K562 (cell line): Measurements from ENCODE around the gene TNPO2. TPM values are rescaled to one million over a fixed set of nuclear protein-coding genes. Genes with fewer than 3 reads are reported as not detected.

Source experiments
- ATF3 ChIP-seq, 2 experiments: fragments of 450-650 bp in 1 of 2; sonication (generic) in 1 of 2; formaldehyde crosslinking in 1 of 2; IDR thresholded peaks in 1 of 2; conservative IDR thresholded peaks in 1 of 2; 2 replicates each; pipeline versions ENCODE4 v1.6.1 to v1.8.1; 2016 to 2023; ENCODE audit warnings: mild to moderate bottlenecking in 2 of 2, moderate library complexity in 2 of 2, inconsistent platforms in 1 of 2, missing genetic modification reagents in 1 of 2
- BRF1 ChIP-seq: IDR thresholded peaks from 3 replicates; pipeline ENCODE4 v1.6.1; 2011; ENCODE audit warnings: borderline replicate concordance, mild to moderate bottlenecking; ENCODE audit not compliant: insufficient read length; ENCODE audit errors: extremely low read depth
- C11orf30 ChIP-seq: fragments of 450-650 bp; IDR thresholded peaks from 2 replicates; pipeline ENCODE4 v1.6.1; 2016; ENCODE audit warnings: low read depth, mild to moderate bottlenecking
- CBX3 ChIP-seq, 2 experiments: IDR thresholded peaks; 1 replicate in 1 of 2; 2 replicates in 1 of 2; pipeline ENCODE4 v1.6.1; 2012; ENCODE audit warnings: inconsistent platforms in 2 of 2, low read length in 2 of 2, borderline replicate concordance in 1 of 2, control low read depth in 1 of 2
- CREB1 ChIP-seq, 2 experiments: sonication (generic) in 1 of 2; formaldehyde crosslinking in 1 of 2; IDR thresholded peaks; 2 replicates each; pipeline versions ENCODE4 v1.6.1 to v1.8.0; 2012 to 2022; ENCODE audit warnings: inconsistent platforms in 1 of 2, mild to moderate bottlenecking in 1 of 2, missing genetic modification reagents in 1 of 2, moderate library complexity in 1 of 2
- CREM ChIP-seq: IDR thresholded peaks from 2 replicates; pipeline ENCODE4 v1.6.1; 2014; ENCODE audit warnings: antibody characterized with exemption, low read depth
- HNRNPL ChIP-seq: fragments of 200-400 bp; formaldehyde crosslinking; IDR thresholded peaks from 2 replicates; pipeline ENCODE4 v1.6.1; 2017; ENCODE audit warnings: low read depth, mild to moderate bottlenecking, low read length
- LEF1 ChIP-seq: fragments of 450-650 bp; IDR thresholded peaks from 2 replicates; pipeline ENCODE4 v1.6.1; 2016; ENCODE audit warnings: mild to moderate bottlenecking
- MAFG ChIP-seq: fragments of 450-650 bp; conservative IDR thresholded peaks from 2 replicates; pipeline ENCODE4 v1.6.1; 2016; ENCODE audit warnings: missing genetic modification characterization, missing compliant biosample characterization
- RBFOX2 ChIP-seq: fragments of 200-400 bp; formaldehyde crosslinking; IDR thresholded peaks from 2 replicates; pipeline ENCODE4 v1.6.1; 2017; ENCODE audit warnings: low read depth, mild to moderate bottlenecking, low read length, moderate library complexity
- RHOXF2B ChIP-seq: fragments of 250-450 bp; sonication (Bioruptor Pico); conservative IDR thresholded peaks from 2 replicates; pipeline ENCODE4 v1.5.1; 2021
- SMAD3 ChIP-seq: fragments of 450-650 bp; formaldehyde crosslinking; conservative IDR thresholded peaks from 2 replicates; pipeline ENCODE4 v1.4.0; 2020; ENCODE audit warnings: mild to moderate bottlenecking
- TEAD1 ChIP-seq, 2 experiments: fragments of 450-650 bp in 1 of 2; sonication (generic) in 1 of 2; formaldehyde crosslinking; IDR thresholded peaks; 2 replicates each; pipeline versions ENCODE4 v1.4.0 to v1.8.0; 2020 to 2022; ENCODE audit warnings: mild to moderate bottlenecking in 2 of 2, missing genetic modification reagents in 1 of 2
- THAP7 ChIP-seq: fragments of 250-450 bp; sonication (Bioruptor Pico); IDR thresholded peaks from 2 replicates; pipeline ENCODE4 v1.5.0; 2021
- U2AF2 ChIP-seq: fragments of 200-400 bp; formaldehyde crosslinking; optimal IDR thresholded peaks from 2 replicates; pipeline ENCODE3; 2017; ENCODE audit warnings: low read depth, mild to moderate bottlenecking, low read length
- ZNF407 ChIP-seq: fragments of 450-650 bp; IDR thresholded peaks from 2 replicates; pipeline ENCODE4 v1.6.1; 2016; ENCODE audit warnings: low read depth
- ZNF431 ChIP-seq: sonication (generic); formaldehyde crosslinking; IDR thresholded peaks from 2 replicates; pipeline ENCODE4 v1.8.0; 2022; ENCODE audit warnings: mild to moderate bottlenecking, missing genetic modification reagents
- polyA plus RNA-seq, 8 experiments: library from polyadenylated mRNA; depleted of rRNA in 4 of 8; stranded (reverse) in 5 of 8; unstranded in 3 of 8; fragments of >200 nt; fragmentation: Nextera tagmentation in 2 of 8; fragmentation: Illumina TruSeq in 1 of 8; extraction: Ambion mirVana in 2 of 8; extraction: Trizol in 1 of 8; gene quantifications; 2 replicates each; pipeline versions ENCODE4 v1.2.1 to v1.2.3, GENCODE V29; 2011 to 2014; ENCODE audit warnings: inconsistent platforms in 1 of 8, missing spikeins in 1 of 8
- total RNA-seq, 7 experiments: library from RNA; depleted of rRNA in 6 of 7; stranded (reverse); fragments of >200 nt in 6 of 7; fragmentation: Illumina TruSeq in 2 of 7; extraction: Trizol in 2 of 7; gene quantifications; 2 replicates each; pipeline versions ENCODE4 v1.2.1 to v1.2.3, GENCODE V29; 2011 to 2021; ENCODE audit warnings: low replicate concordance in 1 of 7

Gene TNPO2
- total and polyA plus RNA-seq, 9 of the 15 experiments (the other 6 are each of a cell fraction or from before 2014, with no cell fraction given): 6.0 to 126 (median 53.8) TPM

- TF ChIP-seq HNRNPL: no peak
- no peak for TF ChIP-seq BRF1
- TF ChIP-seq RHOXF2B (CRISPR knock-in tag): no peak
- peak; percentile 99 for TF ChIP-seq ZNF407
- TF ChIP-seq MAFG (tag): no peak
- peak in 1 of 2 experiments; percentile 78; a peak in 1 of 3 replicates for TF ChIP-seq CBX3 (IDR thresholded peaks at IDR 0.05; ENCODE audit: borderline replicate concordance in 1 of 2, low read length in 2 of 2)
- no peak for TF ChIP-seq THAP7 (CRISPR knock-in tag)
- TF ChIP-seq LEF1: no peak; the same call in 1 of the 2 replicates
- TF ChIP-seq SMAD3: peak; percentile 71; the same call in 1 of the 2 replicates
- peak; percentile 96 for TF ChIP-seq RBFOX2
- peak; percentile 75 for TF ChIP-seq C11orf30
- TF ChIP-seq CREB1 (IDR thresholded peaks at IDR 0.05): peak; percentile 47
- peak; percentile 73; the same call in 1 of the 2 replicates for TF ChIP-seq CREB1 (CRISPR knock-in tag; IDR thresholded peaks at IDR 0.05)
- peak; percentile 82; the same call in 1 of the 2 replicates for TF ChIP-seq ZNF431 (CRISPR knock-in tag)
- TF ChIP-seq ATF3 (IDR thresholded peaks at IDR 0.05): no peak
- TF ChIP-seq ATF3 (CRISPR knock-in tag; conservative IDR thresholded peaks at IDR 0.05): peak; percentile 31; the same call in 1 of the 2 replicates
- TF ChIP-seq TEAD1 (CRISPR knock-in tag; IDR thresholded peaks at IDR 0.05): peak in 1 of 2 experiments; percentile 93; a peak in 2 of 4 replicates
- TF ChIP-seq U2AF2: no peak
- peak; percentile 66 for TF ChIP-seq CREM
Observed at GRCh38 chr19:12681074-12681987, 42.4 kb downstream of the TNPO2 start, which contains the start of gene DHPS (continued).
